Osteoblast (primary cell): ENCODE measurements around the gene GNLY. TPM values are rescaled to one million over a fixed set of nuclear protein-coding genes. Genes with fewer than 3 reads are reported as not detected.
A peak's percentile ranks its signal among the peaks of the same experiment; 100 is the strongest.

Source experiments
- DNase-seq: peaks from one replicate; pipeline ENCODE4 v3.0.0; 2011; ENCODE audit warnings: low spot score, mixed read lengths; ENCODE audit not compliant: insufficient read length; ENCODE audit errors: missing footprints
- H2AFZ ChIP-seq: 2 replicates; pipeline ENCODE4 v1.6.0; 2011; ENCODE audit warnings: mild to moderate bottlenecking, low read length
- H3K27ac ChIP-seq: 2 replicates; pipeline ENCODE4 v1.5.1; 2011; ENCODE audit warnings: mild to moderate bottlenecking, low read depth, low read length, moderate library complexity
- H3K27me3 ChIP-seq: 2 replicates; pipeline ENCODE4 v1.6.0; 2012; ENCODE audit warnings: mild to moderate bottlenecking, control low read depth, inconsistent platforms, low read length, moderate library complexity; ENCODE audit not compliant: insufficient read depth
- H3K36me3 ChIP-seq: 2 replicates; pipeline ENCODE4 v1.5.1; 2011; ENCODE audit warnings: mild to moderate bottlenecking, low read length, control low read depth, moderate library complexity; ENCODE audit not compliant: insufficient read depth
- H3K4me1 ChIP-seq: 2 replicates; pipeline ENCODE4 v1.5.1; 2011; ENCODE audit warnings: mild to moderate bottlenecking, low read length, control low read depth, moderate library complexity; ENCODE audit not compliant: insufficient read depth
- H3K4me2 ChIP-seq: 2 replicates; pipeline ENCODE4 v1.6.0; 2011; ENCODE audit warnings: mild to moderate bottlenecking, low read length; ENCODE audit not compliant: insufficient read depth
- H3K4me3 ChIP-seq: fragments of 200-600 bp; sonication (generic); 3 replicates; pipeline ENCODE4 v1.5.1; 2012; ENCODE audit warnings: mild to moderate bottlenecking, low read length, inconsistent platforms; ENCODE audit not compliant: insufficient read depth
- H3K79me2 ChIP-seq: 2 replicates; pipeline ENCODE4 v1.6.0; 2012; ENCODE audit warnings: mild to moderate bottlenecking, low read length, control low read depth, inconsistent platforms; ENCODE audit not compliant: insufficient read depth
- H3K9me3 ChIP-seq: 2 replicates; pipeline ENCODE4 v1.5.1; 2011; ENCODE audit warnings: low read depth, low read length, control low read depth
- H4K20me1 ChIP-seq: 2 replicates; pipeline ENCODE4 v1.6.0; 2012; ENCODE audit warnings: mild to moderate bottlenecking, low read length, control low read depth; ENCODE audit not compliant: insufficient read depth
- CTCF ChIP-seq: IDR thresholded peaks from 2 replicates; pipeline ENCODE4 v1.5.1; 2011; ENCODE audit warnings: mild to moderate bottlenecking, low read depth, low read length, moderate library complexity; ENCODE audit errors: extremely low read depth
- total RNA-seq: library from RNA; depleted of rRNA; stranded (reverse); fragments of >200 nt; gene quantifications from 2 replicates; pipeline ENCODE4 v1.2.3, GENCODE V29; 2012

Gene GNLY
- total RNA-seq, 1 donor, result not detected

- Histone ChIP-seq H3K4me2 (no peak overlapping the region), H3K27me3 (no peaks in the 10 kb centered on the region), H3K4me1 (peaks cover 35% of the 10 kb centered on the region), H2AFZ (no peak overlapping the region), H3K36me3 (no peaks in the 10 kb centered on the region), H3K79me2 (no peaks in the 10 kb centered on the region), H3K4me3 (no peak overlapping the region), H3K27ac (no peak overlapping the region), H3K9me3 (no peaks in the 10 kb centered on the region), H4K20me1 (no peaks in the 10 kb centered on the region)
- no peak for TF ChIP-seq CTCF
- DNase-seq, result no peak
Measured at GRCh38 chr2:85709401-85709811, 15.2 kb downstream of the GNLY start.

GRCh38 chr2:85710687-85711577, 16.8 kb downstream of the GNLY start:
- Histone ChIP-seq H3K27ac (no peak overlapping the region), H2AFZ (no peak overlapping the region), H3K4me1 (peaks cover 26% of the 10 kb centered on the region), H3K36me3 (no peaks in the 10 kb centered on the region), H4K20me1 (no peaks in the 10 kb centered on the region), H3K4me2 (no peak overlapping the region), H3K79me2 (no peaks in the 10 kb centered on the region), H3K4me3 (no peak overlapping the region), H3K27me3 (peaks cover 5% of the 10 kb centered on the region), H3K9me3 (no peaks in the 10 kb centered on the region)
- no peak for TF ChIP-seq CTCF
- DNase-seq, result peak; percentile 46

GRCh38 chr2:85711578-85712060, 17.5 kb downstream of the GNLY start:
- peak; percentile 15 for DNase-seq
- H3K36me3 ChIP-seq, result no peaks in the 10 kb centered on the region
- no peak overlapping the region for H3K27ac ChIP-seq
- H4K20me1 ChIP-seq, result no peaks in the 10 kb centered on the region
- peaks cover 5% of the 10 kb centered on the region for H3K27me3 ChIP-seq
- no peak overlapping the region for H2AFZ ChIP-seq
- no peaks in the 10 kb centered on the region for H3K9me3 ChIP-seq
- peaks cover 19% of the 10 kb centered on the region for H3K4me1 ChIP-seq
- TF ChIP-seq CTCF, result no peak
- no peak overlapping the region for H3K4me2 ChIP-seq
- no peak overlapping the region for H3K4me3 ChIP-seq
- H3K79me2 ChIP-seq, result no peaks in the 10 kb centered on the region

GRCh38 chr2:85712336-85712735, 18.2 kb downstream of the GNLY start:
- no peaks in the 10 kb centered on the region for H3K36me3 ChIP-seq
- no peaks in the 10 kb centered on the region for H4K20me1 ChIP-seq
- H3K4me2 ChIP-seq, result no peak overlapping the region
- H3K27me3 ChIP-seq, result peaks cover 5% of the 10 kb centered on the region
- H2AFZ ChIP-seq, result no peak overlapping the region
- DNase-seq, result no peak
- no peaks in the 10 kb centered on the region for H3K9me3 ChIP-seq
- no peaks in the 10 kb centered on the region for H3K79me2 ChIP-seq
- no peak overlapping the region for H3K4me3 ChIP-seq
- no peak overlapping the region for H3K27ac ChIP-seq
- no peak for TF ChIP-seq CTCF
- peaks cover 19% of the 10 kb centered on the region for H3K4me1 ChIP-seq
